HepG2 (cell line): ENCODE results near the gene MIPEP. TPM values are rescaled to one million over a fixed set of nuclear protein-coding genes. Genes with fewer than 3 reads are reported as not detected.

Experiments
- ATAC-seq: fragments of 200-7000 bp; cut with Tn5 transposase; 3 replicates; pipeline ENCODE4 v1.9.1; 2020; ENCODE audit warnings: mild to moderate bottlenecking, moderate library complexity
- BruUV-seq: library from RNA; stranded (reverse); fragments of 400-500 nt; replicated peaks from 2 replicates; lab custom pipeline; 2021; lab: Mats Ljungman, UMichigan
- CTCF ChIA-PET: fragments of 300-600 bp; formaldehyde crosslinking; extraction: SDS; loops from one replicate; lab custom pipeline; 2021; ENCODE audit warnings: low total read pairs, inconsistent platforms, low intra/inter-chr PET ratio; lab: Yijun Ruan, JAX
- POLR2A ChIA-PET: fragments of 350-600 bp; sonication (Branson Sonifier 250); formaldehyde crosslinking; loops from one replicate; lab custom pipeline; 2020; ENCODE audit warnings: antibody characterized with exemption, inconsistent platforms; lab: Yijun Ruan, JAX
- DNase-seq: peaks from one replicate; pipeline ENCODE4 v3.0.0-alpha.2; 2015; ENCODE audit warnings: low spot score
- FAIRE-seq: peaks from 3 replicates; lab custom pipeline; 2011; peaks lifted over from hg19 to GRCh38; lab: Jason Lieb, UNC
- H2AFZ ChIP-seq: one replicate; pipeline ENCODE4 v1.6.1; 2011; ENCODE audit warnings: low read length, inconsistent platforms
- H3K27ac ChIP-seq: fragments of 300-600 bp; 3 replicates; pipeline ENCODE4 v1.8.0; 2011; ENCODE audit warnings: mixed run types, mild to moderate bottlenecking, mixed read lengths, low read length, inconsistent platforms; ENCODE audit not compliant: insufficient read depth; ENCODE audit errors: extremely low read length
- H3K27me3 ChIP-seq, 2 experiments: fragments of 200-600 bp in 1 of 2; 2 replicates in 1 of 2; 3 replicates in 1 of 2; pipeline versions ENCODE4 v1.6.0 to v1.8.0; 2011; ENCODE audit warnings: low read length in 2 of 2, mild to moderate bottlenecking in 2 of 2, moderate library complexity in 2 of 2, inconsistent platforms in 1 of 2; ENCODE audit not compliant: insufficient read depth in 2 of 2, control insufficient read depth in 1 of 2
- H3K36me3 ChIP-seq, 2 experiments: fragments of 200-600 bp in 1 of 2; replicated peaks in 1 of 2; 2 replicates in 1 of 2; 3 replicates in 1 of 2; pipeline versions ENCODE4 v1.5.1 to v1.8.0; 2011; ENCODE audit warnings: low read length in 2 of 2, inconsistent platforms in 1 of 2; ENCODE audit not compliant: insufficient read depth in 2 of 2, control insufficient read depth in 1 of 2
- H3K4me1 ChIP-seq: 2 replicates; pipeline ENCODE4 v1.5.1; 2012; ENCODE audit warnings: low read length, inconsistent platforms; ENCODE audit not compliant: insufficient read depth
- H3K4me2 ChIP-seq: 2 replicates; pipeline ENCODE4 v1.6.0; 2011; ENCODE audit warnings: low read depth, low read length, inconsistent platforms
- H3K4me3 ChIP-seq, 3 experiments: fragments of 200-600 bp in 1 of 3; sonication (generic), shearing (Covaris generic) in 1 of 3; replicated peaks in 1 of 3; 2 replicates each; pipeline ENCODE4 v1.5.1; 2011 to 2016; ENCODE audit warnings: low read length in 3 of 3, inconsistent platforms in 2 of 3, low read depth in 2 of 3, mild to moderate bottlenecking in 2 of 3, control low read depth in 1 of 3, mixed read lengths in 1 of 3; ENCODE audit not compliant: insufficient read depth in 1 of 3
- H3K79me2 ChIP-seq: one replicate; pipeline ENCODE4 v1.6.1; 2011; ENCODE audit warnings: low read length, inconsistent platforms; ENCODE audit not compliant: insufficient read depth
- H3K9ac ChIP-seq: 2 replicates; pipeline ENCODE4 v1.6.0; 2011; ENCODE audit warnings: mild to moderate bottlenecking, low read depth, low read length, inconsistent platforms; ENCODE audit not compliant: insufficient read depth
- H3K9me3 ChIP-seq: 2 replicates; pipeline ENCODE4 v1.5.1; 2012; ENCODE audit warnings: mild to moderate bottlenecking, low read length
- H4K20me1 ChIP-seq: 2 replicates; pipeline ENCODE4 v1.6.0; 2011; ENCODE audit warnings: inconsistent platforms, mild to moderate bottlenecking, low read length, moderate library complexity; ENCODE audit not compliant: insufficient read depth
- BCL3 ChIP-seq: sonication (generic); formaldehyde crosslinking; IDR thresholded peaks from 2 replicates; pipeline ENCODE4 v1.5.1; 2020; ENCODE audit warnings: mild to moderate bottlenecking, missing genetic modification reagents, moderate library complexity
- HNF4A ChIP-seq: sonication (generic); formaldehyde crosslinking; IDR thresholded peaks from 2 replicates; pipeline ENCODE4 v1.4.0; 2020; ENCODE audit warnings: missing genetic modification reagents
- JUNB ChIP-seq: sonication (generic); formaldehyde crosslinking; IDR thresholded peaks from 2 replicates; pipeline ENCODE4 v1.8.0; 2022; ENCODE audit warnings: missing genetic modification reagents, mild to moderate bottlenecking, borderline replicate concordance
- KLF15 ChIP-seq: sonication (generic); formaldehyde crosslinking; IDR thresholded peaks from 2 replicates; pipeline ENCODE4 v1.8.1; 2023; ENCODE audit warnings: borderline replicate concordance, mild to moderate bottlenecking, inconsistent platforms, missing genetic modification reagents, mixed read lengths
- PBX2 ChIP-seq: IDR thresholded peaks from 2 replicates; pipeline ENCODE4 v1.6.1; 2016; ENCODE audit warnings: control low read depth
- ZMYM3 ChIP-seq: sonication (generic); formaldehyde crosslinking; IDR thresholded peaks from 2 replicates; pipeline ENCODE4 v1.5.1; 2020; ENCODE audit warnings: mild to moderate bottlenecking, missing genetic modification reagents
- ZNF564 ChIP-seq: sonication (generic); formaldehyde crosslinking; IDR thresholded peaks from 2 replicates; pipeline ENCODE4 v1.8.1; 2023; ENCODE audit warnings: mild to moderate bottlenecking, missing genetic modification reagents
- ZNF589 ChIP-seq: sonication (generic); formaldehyde crosslinking; conservative IDR thresholded peaks from 2 replicates; pipeline ENCODE4 v1.8.0; 2022; ENCODE audit warnings: mild to moderate bottlenecking, moderate library complexity, missing genetic modification reagents
- ZNF790 ChIP-seq: sonication (generic); formaldehyde crosslinking; IDR thresholded peaks from 2 replicates; pipeline ENCODE4 v1.8.0; 2022; ENCODE audit warnings: missing genetic modification reagents, mild to moderate bottlenecking, borderline replicate concordance
- WGBS: methylation state at CpG from one replicate; pipeline ENCODE4 v1.1.6; 2017; ENCODE audit warnings: low lambda C conversion rate; 5-methylcytosine and 5-hydroxymethylcytosine counted together
- in situ Hi-C: cut with HindIII; loops from 2 replicates; pipeline ENCODE4 v1.10.0; 2017; ENCODE audit warnings: low pct_unique_long_range_greater_than_20kb; ENCODE audit not compliant: extremely low pct_ligation_motif_present
- intact Hi-C: fragments of 100-400 bp; cut with micrococcal nuclease; formaldehyde crosslinking; loops from one replicate; pipeline ENCODE4 v1.10.0; 2022; ENCODE audit not compliant: unreplicated experiment
- polyA plus RNA-seq, 8 experiments: library from polyadenylated mRNA; depleted of rRNA in 3 of 8; stranded (reverse) in 7 of 8; unstranded in 1 of 8; fragments of >200 nt; fragmentation: Illumina TruSeq in 4 of 8; extraction: Trizol in 4 of 8; gene quantifications; 2 replicates each; pipeline versions ENCODE4 v1.2.1 to v1.2.3, GENCODE V29; 2011 to 2016; ENCODE audit warnings: low read depth in 4 of 8, missing spikeins in 1 of 8, mixed read lengths in 1 of 8; ENCODE audit not compliant: insufficient read depth in 1 of 8
- total RNA-seq, 5 experiments: library from RNA; depleted of rRNA; stranded (reverse); fragments of >200 nt; fragmentation: Illumina TruSeq; extraction: Trizol; gene quantifications; 2 replicates each; pipeline ENCODE4 v1.2.3, GENCODE V29; 2016; ENCODE audit warnings: low read depth in 1 of 5

Gene MIPEP
- total and polyA plus RNA-seq, 2 of the 13 experiments (the other 11 are each of a cell fraction or from before 2014, with no cell fraction given): 9.3 to 24.1 TPM

- CTCF ChIA-PET: no interaction called here
- Histone ChIP-seq H3K4me2 (no peak overlapping the region), H3K36me3 (no peaks in the 10 kb centered on the region), H3K27ac (no peak overlapping the region), H4K20me1 (no peaks in the 10 kb centered on the region), H3K4me3 (no peak overlapping the region), H2AFZ (no peak overlapping the region), H3K9ac (no peak overlapping the region), H3K27me3 (0 out of 5 replicates have a peak, but pooled peaks cover 0 to 5% of the 10 kb centered on the region in 2 experiments), H3K9me3 (no peaks in the 10 kb centered on the region), H3K79me2 (no peaks in the 10 kb centered on the region)
- BruUV-seq: no TSS peak
- in situ Hi-C loops: no loop called here
- FAIRE-seq (no peak), ATAC-seq (no peak)
- TF ChIP-seq BCL3: no peak
- TF ChIP-seq HNF4A (CRISPR knock-in tag): peak; percentile 57
- TF ChIP-seq, all 625 proteins: peak for 1
- POLR2A ChIA-PET: no interaction called here
- intact Hi-C loops: no loop called here
- DNase-seq: no peak
- no peaks in the 10 kb centered on the region for H3K4me1 ChIP-seq
These were observed 20.4 kb upstream of the MIPEP start for GRCh38 chr13:23909606-23910005.

GRCh38 chr13:23905766-23906165, 16.6 kb upstream of the MIPEP start:
- Histone ChIP-seq H3K9ac (no peak overlapping the region), H3K36me3 (no peaks in the 10 kb centered on the region), H3K4me1 (no peaks in the 10 kb centered on the region)
- no peak for ATAC-seq
- CTCF ChIA-PET: no interaction called here
- TF ChIP-seq ZNF790 (CRISPR knock-in tag) (no peak), PBX2 (CRISPR knock-in tag) (no peak), ZMYM3 (no peak), ZNF589 (CRISPR knock-in tag) (no peak), ZNF564 (no peak), JUNB (CRISPR knock-in tag) (no peak), KLF15 (CRISPR knock-in tag) (no peak)
- TF ChIP-seq, all 625 proteins: peak for 0
- in situ Hi-C loops: no loop called here
- no peak overlapping the region for H3K4me3 ChIP-seq
- H4K20me1 ChIP-seq: no peaks in the 10 kb centered on the region
- WGBS: 44% methylated on average over 2 of the region's 2 CpGs
- no peak overlapping the region for H3K4me2 ChIP-seq
- POLR2A ChIA-PET: no interaction called here
- FAIRE-seq: no peak
- intact Hi-C loops: no loop called here
- H3K9me3 ChIP-seq: no peaks in the 10 kb centered on the region
- peaks cover 3 to 19% of the 10 kb centered on the region in 2 experiments; a peak in 2 of 5 replicates for H3K27me3 ChIP-seq
- no peaks in the 10 kb centered on the region for H3K79me2 ChIP-seq
- DNase-seq: no peak
- BruUV-seq: no TSS peak
- no peak overlapping the region for H3K27ac ChIP-seq
- no peak overlapping the region for H2AFZ ChIP-seq
